Measurements from ENCODE around the gene TOX2.

The TOX2 gene

GRCh38 chr20:43963233-43963632 lies 48.6 kb downstream of the TOX2 start:
- in situ Hi-C loops (cut with HindIII; ENCODE audit: low sequenced_read_pairs): no loop called here
- H3K4me3 ChIP-seq (ENCODE audit: low read depth, low read length): no peak overlapping the region
- no peak for DNase-seq (ENCODE audit: low read depth)
- TF ChIP-seq CTCF (IDR thresholded peaks at IDR 0.05; ENCODE audit: low read depth, low read length, missing control alignments): no peak

DNA sequence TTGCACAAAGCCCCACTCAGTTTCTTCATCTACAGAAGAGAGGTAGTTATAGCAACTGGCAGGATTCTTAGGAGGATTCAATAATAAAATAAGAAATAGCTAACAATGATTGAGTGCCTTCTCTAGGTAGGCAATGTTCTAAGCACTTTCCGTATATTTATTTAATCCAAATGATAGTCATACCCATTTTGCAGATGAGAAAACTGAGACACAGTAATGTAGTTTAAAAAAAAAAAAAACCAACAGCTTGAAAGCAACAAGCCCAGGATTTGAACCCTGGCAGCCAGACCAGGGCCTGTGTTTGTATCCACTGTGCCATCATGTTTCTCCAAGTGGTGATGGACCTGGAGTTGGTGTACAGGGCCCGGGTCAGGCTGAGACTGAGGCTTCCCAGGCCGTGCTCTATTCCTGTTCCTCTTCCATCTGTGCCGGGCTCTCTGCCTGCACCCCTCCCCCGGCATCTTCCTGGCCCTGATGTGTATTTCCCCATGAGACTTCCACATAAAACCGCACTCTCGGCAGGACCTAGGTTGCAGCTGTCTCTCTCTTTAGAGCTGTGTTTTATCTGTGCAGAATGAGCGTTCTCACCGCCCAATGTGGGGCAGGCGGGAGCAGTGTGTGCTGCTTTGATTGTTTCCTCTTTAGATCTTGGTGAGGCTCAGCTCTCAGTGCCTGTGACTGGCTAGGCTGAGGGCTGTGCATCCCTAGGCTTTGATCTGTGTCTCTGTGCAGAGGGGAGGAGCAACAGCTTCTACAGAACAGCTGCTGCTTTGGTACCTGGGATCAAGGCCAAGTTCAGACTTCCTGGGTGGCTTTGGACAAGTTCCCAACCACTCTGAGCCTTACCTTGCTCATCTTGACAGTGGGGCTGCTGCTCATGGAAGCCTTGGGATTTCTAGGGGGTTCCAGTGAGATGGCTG lies 49.5 kb downstream of the TOX2 start:
- no peak for DNase-seq (ENCODE audit: low read depth)
- in situ Hi-C loops (cut with HindIII; ENCODE audit: low sequenced_read_pairs): no loop called here
- no peak overlapping the region for H3K4me3 ChIP-seq (ENCODE audit: low read depth, low read length)
- no peak for TF ChIP-seq CTCF (IDR thresholded peaks at IDR 0.05; ENCODE audit: low read depth, low read length, missing control alignments)

DNA sequence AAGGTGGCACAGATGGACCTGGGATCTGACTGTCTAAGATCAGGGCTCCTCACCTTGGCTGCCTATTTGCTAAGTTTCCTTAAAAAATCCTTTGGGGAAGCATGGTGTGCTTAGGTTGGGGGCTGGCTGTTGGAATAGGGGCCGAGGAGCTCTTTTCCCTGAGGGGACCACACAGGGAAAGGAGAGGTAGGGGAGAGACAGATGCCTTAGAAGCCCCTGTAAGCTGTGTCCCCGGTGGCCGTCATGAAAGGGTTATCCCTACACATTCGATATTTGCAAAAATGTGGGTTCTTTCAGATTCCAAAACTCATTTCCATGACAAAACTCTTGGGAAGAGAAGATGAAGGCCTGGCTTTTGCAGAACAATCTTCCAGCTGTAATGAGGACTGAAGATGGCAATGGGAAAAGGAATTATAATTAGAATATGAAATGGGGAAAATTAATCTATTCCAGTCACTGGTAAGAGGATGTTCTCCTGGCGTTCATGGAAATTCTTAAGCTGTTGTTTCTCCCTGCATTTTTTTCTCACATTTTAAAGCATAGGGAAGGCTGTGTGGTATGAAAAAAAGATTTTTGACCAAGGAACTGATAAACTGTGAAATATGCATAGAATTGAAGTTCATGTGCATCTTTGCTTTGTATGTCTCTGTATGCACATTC lies 53.8 kb downstream of the TOX2 start:
- DNase-seq (ENCODE audit: low read depth): no peak
- in situ Hi-C loops (cut with HindIII; ENCODE audit: low sequenced_read_pairs): loop anchor here (5.0 kb wide), 1 partner anchor 74 kb away; no protein-coding TSS in a partner anchor
- no peak overlapping the region for H3K4me3 ChIP-seq (ENCODE audit: low read depth, low read length)
- TF ChIP-seq CTCF (IDR thresholded peaks at IDR 0.05; ENCODE audit: low read depth, low read length, missing control alignments): no peak

- no peak for DNase-seq (ENCODE audit: low read depth)
- TF ChIP-seq CTCF (IDR thresholded peaks at IDR 0.05; ENCODE audit: low read depth, low read length, missing control alignments): no peak
- in situ Hi-C loops (cut with HindIII; ENCODE audit: low sequenced_read_pairs): loop anchor here (5.0 kb wide), 1 partner anchor 73 kb away; no protein-coding TSS in a partner anchor
- no peak overlapping the region for H3K4me3 ChIP-seq (ENCODE audit: low read depth, low read length)
Observed at GRCh38 chr20:43969028-43969447, 54.4 kb downstream of the TOX2 start.

- no peak overlapping the region for H3K4me3 ChIP-seq (ENCODE audit: low read depth, low read length)
- no peak for DNase-seq (ENCODE audit: low read depth)
- no peak for TF ChIP-seq CTCF (IDR thresholded peaks at IDR 0.05; ENCODE audit: low read depth, low read length, missing control alignments)
- in situ Hi-C loops (cut with HindIII; ENCODE audit: low sequenced_read_pairs): loop anchor here (5.0 kb wide), 1 partner anchor 73 kb away; no protein-coding TSS in a partner anchor
Observed at GRCh38 chr20:43969501-43970182, 55.0 kb downstream of the TOX2 start.

DNA sequence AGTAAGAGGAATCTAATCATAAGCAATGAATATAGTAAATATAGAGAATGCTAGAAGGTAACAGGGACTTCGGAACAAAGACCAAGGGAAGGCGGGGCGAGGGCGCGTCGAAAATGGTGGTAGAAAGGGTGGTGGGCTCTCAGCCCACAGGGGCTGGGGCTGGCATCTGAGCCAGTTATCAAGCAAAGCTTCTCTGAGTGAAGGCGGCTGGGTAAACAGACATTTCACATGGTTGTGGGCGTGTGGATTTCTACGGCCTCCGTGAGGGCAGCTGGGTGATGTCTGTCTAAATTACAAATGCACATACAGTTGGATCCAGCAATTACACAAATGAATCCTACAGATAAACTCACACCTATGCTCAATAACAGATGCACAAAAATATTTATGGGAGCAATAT lies 56.6 kb downstream of the TOX2 start:
- DNase-seq (ENCODE audit: low read depth): no peak
- in situ Hi-C loops (cut with HindIII; ENCODE audit: low sequenced_read_pairs): no loop called here
- no peak for TF ChIP-seq CTCF (IDR thresholded peaks at IDR 0.05; ENCODE audit: low read depth, low read length, missing control alignments)
- no peak overlapping the region for H3K4me3 ChIP-seq (ENCODE audit: low read depth, low read length)

Measured in astrocyte of the cerebellum (primary cell).